A673 (cell line): ENCODE data around the gene LRP8. TPM values are rescaled to one million over a fixed set of nuclear protein-coding genes. Genes with fewer than 3 reads are reported as not detected.

Experiments used
- BruUV-seq: library from RNA; stranded (reverse); fragments of 400-500 nt; replicated peaks from 2 replicates; lab custom pipeline; 2021; lab: Mats Ljungman, UMichigan
- CTCF ChIA-PET: fragments of 300-600 bp; sonication (Branson Sonifier 250); formaldehyde crosslinking; loops from one replicate; lab custom pipeline; 2022; ENCODE audit warnings: antibody characterized with exemption; lab: Charles Lee
- POLR2A ChIA-PET: fragments of 300-600 bp; sonication (Branson Sonifier 250); formaldehyde crosslinking; loops from one replicate; lab custom pipeline; 2022; ENCODE audit warnings: antibody characterized with exemption; ENCODE audit not compliant: low non-redundant PET; lab: Charles Lee
- DNase-seq: peaks from one replicate; pipeline ENCODE4 v3.0.0-alpha.2; 2015; ENCODE audit warnings: low spot score
- H3K27ac ChIP-seq: fragments of 200-600 bp; sonication (generic); 2 replicates; pipeline ENCODE4 v1.5.1; 2016; ENCODE audit warnings: mixed run types, low read depth, mild to moderate bottlenecking, mixed read lengths, antibody characterized with exemption, low read length; ENCODE audit not compliant: poor library complexity, severe bottlenecking
- H3K27me3 ChIP-seq: fragments of 200-600 bp; sonication (generic); replicated peaks from 2 replicates; pipeline ENCODE4 v1.6.1; 2017; ENCODE audit warnings: mixed run types, low read depth, mild to moderate bottlenecking, mixed read lengths, antibody characterized with exemption, low read length; ENCODE audit not compliant: insufficient read depth, poor library complexity
- H3K36me3 ChIP-seq: fragments of 200-600 bp; sonication (generic); 2 replicates; pipeline ENCODE4 v1.6.1; 2016; ENCODE audit warnings: mixed run types, mild to moderate bottlenecking, mixed read lengths, antibody characterized with exemption, low read length; ENCODE audit not compliant: insufficient read depth, poor library complexity, severe bottlenecking
- H3K4me1 ChIP-seq: fragments of 200-600 bp; sonication (generic); 2 replicates; pipeline ENCODE4 v1.6.1; 2017; ENCODE audit warnings: mixed run types, mild to moderate bottlenecking, mixed read lengths, antibody characterized with exemption, low read length; ENCODE audit not compliant: insufficient read depth, poor library complexity, severe bottlenecking
- H3K4me3 ChIP-seq: fragments of 200-600 bp; sonication (generic); 2 replicates; pipeline ENCODE4 v1.5.1; 2016; ENCODE audit warnings: low read depth, mixed run types, mild to moderate bottlenecking, mixed read lengths, low read length; ENCODE audit not compliant: poor library complexity, severe bottlenecking
- H3K9me3 ChIP-seq: fragments of 200-600 bp; sonication (generic); 2 replicates; pipeline ENCODE4 v1.6.1; 2016; ENCODE audit warnings: mixed run types, low read depth, mild to moderate bottlenecking, mixed read lengths, antibody characterized with exemption, low read length; ENCODE audit not compliant: poor library complexity, severe bottlenecking
- CTCF ChIP-seq: fragments of 300-800, 200-600 bp; sonication (generic); conservative IDR thresholded peaks from 2 replicates; pipeline ENCODE4 v1.5.1; 2017; ENCODE audit warnings: low read depth, mild to moderate bottlenecking, antibody characterized with exemption, low read length, moderate library complexity, mixed read lengths
- EZH2 ChIP-seq: fragments of 200-600 bp; sonication (generic); IDR thresholded peaks from 2 replicates; pipeline ENCODE4 v1.6.1; 2017; ENCODE audit warnings: borderline replicate concordance, low read depth, mild to moderate bottlenecking, mixed read lengths, antibody characterized with exemption, low read length; ENCODE audit not compliant: poor library complexity, severe bottlenecking
- intact Hi-C: fragments of 100-400 bp; cut with micrococcal nuclease; formaldehyde crosslinking; loops from one replicate; pipeline ENCODE4 v1.10.0; 2022; ENCODE audit not compliant: unreplicated experiment
- total RNA-seq: library from RNA; stranded (reverse); gene quantifications from 2 replicates; pipeline ENCODE4 v1.2.3, GENCODE V29; 2021

The LRP8 gene
- total RNA-seq, 1 experiment from 2014 or later, result 24.7 TPM

GRCh38 chr1:53339736-53340635 is 12.1 kb upstream of the LRP8 start:
- no peak for DNase-seq
- H3K4me1 ChIP-seq, result no peaks in the 10 kb centered on the region

GRCh38 chr1:53338423-53338822 is 10.6 kb upstream of the LRP8 start:
- no peak for DNase-seq
- H3K27me3 ChIP-seq, result no peaks in the 10 kb centered on the region
- intact Hi-C loops, result no loop called here
- H3K9me3 ChIP-seq, result no peaks in the 10 kb centered on the region
- POLR2A ChIA-PET, result no interaction called here
- H3K4me1 ChIP-seq, result no peaks in the 10 kb centered on the region
- H3K36me3 ChIP-seq, result no peaks in the 10 kb centered on the region
- no TSS peak for BruUV-seq
- CTCF ChIA-PET, result no interaction called here
- TF ChIP-seq EZH2 (no peak), CTCF (no peak)
- H3K27ac ChIP-seq, result no peak overlapping the region
- no peak overlapping the region for H3K4me3 ChIP-seq

More at GRCh38 chr1:53339736-53340635, 12.1 kb upstream of the LRP8 start:
- Histone ChIP-seq H3K36me3 (no peaks in the 10 kb centered on the region), H3K4me3 (no peak overlapping the region), H3K27ac (no peak overlapping the region), H3K9me3 (no peaks in the 10 kb centered on the region), H3K27me3 (no peaks in the 10 kb centered on the region)
- intact Hi-C loops, result no loop called here
- ChIA-PET CTCF (no interaction called here), POLR2A (no interaction called here)
- BruUV-seq, result no TSS peak
- TF ChIP-seq EZH2 (no peak), CTCF (no peak)

GRCh38 chr1:53337499-53337898 is 9.6 kb upstream of the LRP8 start:
- CTCF ChIA-PET, result no interaction called here

More at GRCh38 chr1:53337499-53337898, 9.6 kb upstream of the LRP8 start:
- Histone ChIP-seq H3K36me3 (no peaks in the 10 kb centered on the region), H3K4me3 (no peak overlapping the region), H3K27ac (no peak overlapping the region), H3K27me3 (no peaks in the 10 kb centered on the region), H3K9me3 (no peaks in the 10 kb centered on the region), H3K4me1 (no peaks in the 10 kb centered on the region)
- no peak for TF ChIP-seq CTCF
- no peak for TF ChIP-seq EZH2
- DNase-seq, result no peak
- intact Hi-C loops, result no loop called here
- POLR2A ChIA-PET, result no interaction called here
- no TSS peak for BruUV-seq
